ACC112 (cell line): ENCODE data around the gene KLHL29.

ENCODE experiments used
- H2AFZ ChIP-seq: fragments of 200-600 bp; sonication (generic); one replicate; pipeline ENCODE4 v1.6.0; 2017; ENCODE audit warnings: antibody characterized with exemption, low read length; ENCODE audit not compliant: unreplicated experiment
- H3K27ac ChIP-seq: fragments of 200-600 bp; sonication (generic); 2 replicates; pipeline ENCODE4 v1.5.1; 2014; ENCODE audit warnings: low read depth, mild to moderate bottlenecking, antibody characterized with exemption, low read length, moderate library complexity
- H3K27me3 ChIP-seq: fragments of 200-600 bp; sonication (generic); 2 replicates; pipeline ENCODE4 v1.6.1; 2014; ENCODE audit warnings: mild to moderate bottlenecking, antibody characterized with exemption, low read length, moderate library complexity, mixed read lengths; ENCODE audit not compliant: insufficient read depth
- H3K36me3 ChIP-seq: fragments of 200-600 bp; sonication (generic); 2 replicates; pipeline ENCODE4 v1.6.1; 2016; ENCODE audit warnings: mild to moderate bottlenecking, antibody characterized with exemption, low read length, moderate library complexity, mixed read lengths; ENCODE audit not compliant: insufficient read depth
- H3K4me1 ChIP-seq: fragments of 200-600 bp; sonication (generic); one replicate; pipeline ENCODE4 v1.6.1; 2016; ENCODE audit warnings: low read length, mixed read lengths; ENCODE audit not compliant: insufficient read depth, unreplicated experiment, control insufficient read depth
- H3K4me3 ChIP-seq: fragments of 200-600 bp; sonication (generic); 2 replicates; pipeline ENCODE4 v1.5.1; 2014; ENCODE audit warnings: mild to moderate bottlenecking, low read depth, low read length
- H3K79me2 ChIP-seq: fragments of 200-600 bp; sonication (generic); one replicate; pipeline ENCODE4 v1.6.0; 2016; ENCODE audit warnings: low read length; ENCODE audit not compliant: control insufficient read depth, unreplicated experiment, insufficient read depth

Gene KLHL29

GRCh38 chr2:23411752-23412431, 26.9 kb downstream of the KLHL29 start:
- H3K27me3 ChIP-seq = no peaks in the 10 kb centered on the region
- H3K79me2 ChIP-seq = peaks cover 26% of the 10 kb centered on the region
- peak overlapping the region; percentile 38; the same call in 1 of the 2 replicates for H3K4me3 ChIP-seq
- no peak overlapping the region for H2AFZ ChIP-seq
- no peaks in the 10 kb centered on the region for H3K36me3 ChIP-seq
- H3K27ac ChIP-seq = peak overlapping the region; percentile 98
- peaks cover 47% of the 10 kb centered on the region for H3K4me1 ChIP-seq

- Histone ChIP-seq H2AFZ (no peak overlapping the region), H3K79me2 (peaks cover 26% of the 10 kb centered on the region), H3K36me3 (no peaks in the 10 kb centered on the region), H3K4me1 (peaks cover 48% of the 10 kb centered on the region), H3K27me3 (no peaks in the 10 kb centered on the region), H3K27ac (peak overlapping the region; percentile 98), H3K4me3 (peak overlapping the region; percentile 36; the same call in 1 of the 2 replicates)
These were observed 27.7 kb downstream of the KLHL29 start for GRCh38 chr2:23412556-23413155.

DNA sequence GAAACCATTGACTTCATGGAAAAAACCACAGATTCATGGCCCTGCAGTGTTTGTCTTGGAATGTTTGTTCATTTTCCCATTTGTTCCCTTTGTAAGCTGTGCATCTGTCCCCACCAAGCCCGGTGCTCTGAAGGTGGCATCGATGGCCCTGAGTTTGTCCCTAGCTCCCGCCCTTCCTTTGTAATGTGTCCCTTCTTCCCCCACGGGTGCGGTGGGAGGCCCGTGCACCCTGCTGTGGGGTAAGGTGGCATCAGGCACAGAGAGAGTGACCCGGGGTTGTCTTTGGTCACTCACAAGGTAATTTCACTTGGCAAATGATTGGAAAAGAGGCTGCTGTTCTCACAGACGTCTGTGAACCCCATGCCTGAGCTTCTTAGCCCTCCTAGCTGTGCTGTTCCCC, 28.7 kb downstream of the KLHL29 start:
- H3K4me1 ChIP-seq = peaks cover 58% of the 10 kb centered on the region
- H3K36me3 ChIP-seq = no peaks in the 10 kb centered on the region
- H3K4me3 ChIP-seq = no peak overlapping the region
- no peak overlapping the region for H2AFZ ChIP-seq
- peak overlapping the region; percentile 98 for H3K27ac ChIP-seq
- peaks cover 24% of the 10 kb centered on the region for H3K79me2 ChIP-seq
- no peaks in the 10 kb centered on the region for H3K27me3 ChIP-seq

- H2AFZ ChIP-seq = no peak overlapping the region
- H3K79me2 ChIP-seq = peaks cover 22% of the 10 kb centered on the region
- H3K4me3 ChIP-seq = no peak overlapping the region
- H3K36me3 ChIP-seq = no peaks in the 10 kb centered on the region
- peaks cover 63% of the 10 kb centered on the region for H3K4me1 ChIP-seq
- H3K27ac ChIP-seq = peak overlapping the region; percentile 98; the same call in 1 of the 2 replicates
- H3K27me3 ChIP-seq = no peaks in the 10 kb centered on the region
These were observed 29.1 kb downstream of the KLHL29 start for GRCh38 chr2:23414106-23414505.

DNA sequence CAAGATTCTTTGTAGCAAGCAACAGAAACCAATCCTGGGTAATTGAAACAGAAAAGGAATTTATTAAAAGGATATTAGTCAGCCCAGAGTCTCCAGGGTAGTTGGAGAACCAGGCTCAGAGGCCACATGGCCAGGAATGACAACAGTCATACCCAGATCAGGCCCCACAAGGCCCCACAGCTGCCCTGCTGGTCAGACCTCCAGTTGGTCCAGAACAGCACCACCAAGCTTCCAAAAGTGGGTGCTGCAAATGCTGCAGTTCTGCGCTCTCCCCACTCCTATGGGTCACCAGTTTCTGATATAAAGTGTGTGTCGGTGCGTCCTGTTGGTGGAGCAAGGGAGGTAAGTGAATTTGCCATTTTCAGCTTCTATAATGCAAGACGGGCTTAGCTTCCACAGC, 29.9 kb downstream of the KLHL29 start:
- H3K4me1 ChIP-seq = peaks cover 70% of the 10 kb centered on the region

GRCh38 chr2:23417310-23417709, 32.3 kb downstream of the KLHL29 start:
- Histone ChIP-seq H3K27me3 (no peaks in the 10 kb centered on the region), H3K27ac (peak overlapping the region; percentile 96; the same call in 1 of the 2 replicates), H3K79me2 (peaks cover 39% of the 10 kb centered on the region), H2AFZ (no peak overlapping the region), H3K4me3 (no peak overlapping the region), H3K36me3 (no peaks in the 10 kb centered on the region), H3K4me1 (peaks cover 64% of the 10 kb centered on the region)

More for the DNA sequence above, 29.9 kb downstream of the KLHL29 start:
- no peaks in the 10 kb centered on the region for H3K27me3 ChIP-seq
- peak overlapping the region; percentile 52; the same call in 1 of the 2 replicates for H3K27ac ChIP-seq
- no peak overlapping the region for H3K4me3 ChIP-seq
- peaks cover 22% of the 10 kb centered on the region for H3K79me2 ChIP-seq
- H2AFZ ChIP-seq = no peak overlapping the region
- H3K36me3 ChIP-seq = no peaks in the 10 kb centered on the region

- Histone ChIP-seq H3K27me3 (no peaks in the 10 kb centered on the region), H2AFZ (no peak overlapping the region), H3K27ac (peak overlapping the region; percentile 96), H3K4me1 (peaks cover 56% of the 10 kb centered on the region), H3K36me3 (no peaks in the 10 kb centered on the region), H3K79me2 (peaks cover 43% of the 10 kb centered on the region), H3K4me3 (no peak overlapping the region)
These were observed 33.1 kb downstream of the KLHL29 start for GRCh38 chr2:23418056-23418455.

DNA sequence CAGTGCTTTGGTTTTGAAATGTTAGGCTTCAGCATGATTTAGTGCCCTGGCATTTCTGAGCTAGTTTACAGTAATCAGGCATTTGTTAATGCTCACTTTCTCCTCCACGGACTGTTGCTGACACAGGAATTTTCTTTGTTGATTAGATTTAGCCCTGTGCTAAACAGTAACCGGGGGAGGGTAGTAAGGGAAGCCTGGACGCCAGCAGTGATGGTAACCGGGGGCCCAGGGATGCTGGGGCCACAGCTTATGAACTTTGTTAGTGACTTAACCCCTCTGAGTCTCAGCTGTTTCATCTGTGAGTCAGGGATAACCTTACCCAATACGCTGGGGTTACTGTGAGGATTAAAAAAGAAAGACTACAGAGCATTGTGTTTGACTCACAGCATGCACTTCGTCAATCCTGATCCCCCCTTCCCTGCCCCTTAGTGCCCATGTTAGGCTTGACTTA, 33.5 kb downstream of the KLHL29 start:
- no peak overlapping the region for H2AFZ ChIP-seq
- H3K36me3 ChIP-seq = no peaks in the 10 kb centered on the region
- H3K27me3 ChIP-seq = no peaks in the 10 kb centered on the region
- peaks cover 42% of the 10 kb centered on the region for H3K79me2 ChIP-seq
- peaks cover 52% of the 10 kb centered on the region for H3K4me1 ChIP-seq
- peak overlapping the region; percentile 48; the same call in 1 of the 2 replicates for H3K4me3 ChIP-seq
- peak overlapping the region; percentile 96 for H3K27ac ChIP-seq

DNA sequence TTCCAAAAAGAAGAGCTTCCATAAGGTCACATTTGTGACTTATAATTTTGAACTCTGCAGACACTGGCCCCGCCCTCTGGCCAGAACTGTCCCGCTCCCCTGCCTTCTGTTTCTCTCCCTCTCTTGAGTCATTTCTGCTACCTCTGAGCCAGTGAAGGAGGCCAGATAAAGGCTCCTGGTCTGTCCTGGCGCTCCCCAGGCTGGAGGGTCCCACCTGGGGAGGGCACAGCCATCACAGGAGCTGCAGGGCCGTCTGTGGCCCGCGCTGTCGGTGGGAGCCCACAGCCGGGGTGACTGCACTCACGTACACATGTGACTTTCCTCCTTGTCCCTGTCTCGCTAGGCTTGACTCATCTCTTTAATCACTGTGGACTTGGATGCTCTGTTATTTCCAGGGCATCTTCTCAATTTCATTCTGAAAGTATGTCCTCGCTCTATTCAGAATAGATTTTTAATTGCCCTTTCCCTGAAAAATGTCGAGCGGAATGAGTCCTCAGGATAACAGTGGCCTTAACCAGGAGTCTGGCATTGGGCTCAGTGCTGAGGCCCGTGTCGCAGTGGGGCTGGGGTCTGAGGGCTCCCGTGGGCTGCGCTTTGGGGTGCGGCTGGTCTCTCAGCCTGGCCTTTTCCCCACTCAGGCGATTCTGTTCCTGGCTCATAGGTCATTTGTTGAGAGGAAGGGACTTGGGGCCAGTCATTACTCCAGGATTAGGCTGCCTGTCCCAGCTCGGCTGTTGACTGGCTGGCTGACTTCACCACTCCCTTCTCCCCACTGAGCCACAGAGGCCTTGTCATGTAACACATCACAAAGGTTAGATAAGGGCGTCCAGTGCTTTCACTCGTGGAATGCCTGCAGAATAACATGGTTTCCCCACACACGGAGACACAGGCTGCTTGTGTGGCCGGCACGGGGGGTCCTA, 34.5 kb downstream of the KLHL29 start:
- Histone ChIP-seq H3K27me3 (no peaks in the 10 kb centered on the region), H3K36me3 (no peaks in the 10 kb centered on the region), H3K27ac (peak overlapping the region; percentile 96), H3K79me2 (peaks cover 37% of the 10 kb centered on the region), H3K4me3 (peak overlapping the region; percentile 48), H2AFZ (peak overlapping the region; percentile 44), H3K4me1 (peaks cover 43% of the 10 kb centered on the region)

GRCh38 chr2:23420091-23420839, 35.3 kb downstream of the KLHL29 start:
- H3K79me2 ChIP-seq = peaks cover 38% of the 10 kb centered on the region
- peaks cover 37% of the 10 kb centered on the region for H3K4me1 ChIP-seq
- no peak overlapping the region for H2AFZ ChIP-seq
- H3K27ac ChIP-seq = peak overlapping the region; percentile 96
- no peak overlapping the region for H3K4me3 ChIP-seq
- no peaks in the 10 kb centered on the region for H3K36me3 ChIP-seq
- H3K27me3 ChIP-seq = no peaks in the 10 kb centered on the region
